Naive B cell (primary cell): ENCODE measurements around the gene FN3K. TPM values are rescaled to one million over a fixed set of nuclear protein-coding genes. Genes with fewer than 3 reads are reported as not detected.
A peak's percentile ranks its signal among the peaks of the same experiment; 100 is the strongest.

Source experiments
- ATAC-seq, 2 donors: fragments of 150-1000 bp; cut with Tn5 transposase; 2 replicates each; pipeline ENCODE4 v1.10.0; 2021; ENCODE audit warnings: low read depth in 2 of 2, mild to moderate bottlenecking in 2 of 2, moderate library complexity in 2 of 2
- DNase-seq: peaks from one replicate; pipeline ENCODE4 v3.0.0; 2022
- H3K27ac Mint-ChIP-seq, 6 donors: one replicate each; pipeline ENCODE4 v1.8.0; 2020 to 2022; ENCODE audit warnings: mild to moderate bottlenecking in 6 of 6, mixed read lengths in 6 of 6, moderate library complexity in 5 of 6, inconsistent platforms in 2 of 6
- H3K27me3 Mint-ChIP-seq, 3 donors: one replicate each; pipeline ENCODE4 v1.8.0; 2021 to 2022; ENCODE audit warnings: mixed read lengths in 3 of 3, mild to moderate bottlenecking in 1 of 3
- H3K36me3 Mint-ChIP-seq, 2 donors: one replicate each; pipeline ENCODE4 v1.8.0; 2020 to 2022; ENCODE audit warnings: mixed read lengths in 2 of 2, inconsistent platforms in 1 of 2, mild to moderate bottlenecking in 1 of 2
- H3K4me1 Mint-ChIP-seq, 3 donors: one replicate each; pipeline ENCODE4 v1.8.0; 2020 to 2022; ENCODE audit warnings: mixed read lengths in 3 of 3, inconsistent platforms in 1 of 3, mild to moderate bottlenecking in 1 of 3, moderate library complexity in 1 of 3
- H3K4me3 Mint-ChIP-seq, 8 donors: one replicate each; pipeline ENCODE4 v1.8.0; 2020 to 2022; ENCODE audit warnings: mild to moderate bottlenecking in 8 of 8, mixed read lengths in 8 of 8, moderate library complexity in 8 of 8, inconsistent platforms in 2 of 8
- H3K9me3 Mint-ChIP-seq, 7 donors: one replicate each; pipeline ENCODE4 v1.8.0; 2020 to 2022; ENCODE audit warnings: mixed read lengths in 7 of 7, mild to moderate bottlenecking in 5 of 7, inconsistent platforms in 2 of 7, moderate library complexity in 1 of 7
- polyA plus RNA-seq, 6 donors: library from polyadenylated mRNA; unstranded; fragments of 300-500 nt; fragmentation: Illumina TruSeq; gene quantifications; one replicate each; pipeline ENCODE4 v1.2.3, GENCODE V29; 2021; ENCODE audit warnings: low read depth in 6 of 6

The FN3K gene
- polyA plus RNA-seq, 6 donors from 2014 or later = not detected

- ATAC-seq = no peak
Measured at GRCh38 chr17:82789051-82789592, 53.7 kb downstream of the FN3K start.

GRCh38 chr17:82789806-82790205 is 54.4 kb downstream of the FN3K start:
- peaks cover 6 to 11% (median 6%) of the 10 kb centered on the region in 3 donors for H3K4me1 Mint-ChIP-seq

More at GRCh38 chr17:82789051-82789592, 53.7 kb downstream of the FN3K start:
- Mint-ChIP-seq H3K9me3 (no peaks in the 10 kb centered on the region), H3K27ac (peak overlapping the region in 1 of 6 donors; percentile 49), H3K27me3 (no peaks in the 10 kb centered on the region), H3K36me3 (no peaks in the 10 kb centered on the region), H3K4me1 (peaks cover 6 to 11% (median 6%) of the 10 kb centered on the region in 3 donors), H3K4me3 (no peak overlapping the region)
- DNase-seq = no peak

GRCh38 chr17:82790391-82790790 is 55.0 kb downstream of the FN3K start:
- H3K27ac Mint-ChIP-seq = peak overlapping the region in 1 of 6 donors; percentile 52
- H3K27me3 Mint-ChIP-seq = no peaks in the 10 kb centered on the region
- ATAC-seq (no peak), DNase-seq (no peak)
- no peaks in the 10 kb centered on the region for H3K36me3 Mint-ChIP-seq
- no peaks in the 10 kb centered on the region for H3K9me3 Mint-ChIP-seq
- no peak overlapping the region for H3K4me3 Mint-ChIP-seq
- peaks cover 6 to 11% (median 6%) of the 10 kb centered on the region in 3 donors for H3K4me1 Mint-ChIP-seq

More at GRCh38 chr17:82789806-82790205, 54.4 kb downstream of the FN3K start:
- Mint-ChIP-seq H3K27ac (no peak overlapping the region), H3K27me3 (no peaks in the 10 kb centered on the region), H3K9me3 (no peaks in the 10 kb centered on the region), H3K36me3 (no peaks in the 10 kb centered on the region), H3K4me3 (no peak overlapping the region)
- ATAC-seq (no peak), DNase-seq (no peak)

GRCh38 chr17:82791532-82791931 is 56.1 kb downstream of the FN3K start:
- no peaks in the 10 kb centered on the region for H3K36me3 Mint-ChIP-seq
- no peak overlapping the region for H3K4me3 Mint-ChIP-seq
- peaks cover 6 to 11% (median 6%) of the 10 kb centered on the region in 3 donors for H3K4me1 Mint-ChIP-seq
- H3K27me3 Mint-ChIP-seq = no peaks in the 10 kb centered on the region
- no peak for DNase-seq
- no peak for ATAC-seq
- H3K27ac Mint-ChIP-seq = no peak overlapping the region
- no peaks in the 10 kb centered on the region for H3K9me3 Mint-ChIP-seq

GRCh38 chr17:82793974-82794630 is 58.7 kb downstream of the FN3K start:
- no peaks in the 10 kb centered on the region for H3K9me3 Mint-ChIP-seq
- no peak overlapping the region for H3K27ac Mint-ChIP-seq
- ATAC-seq (no peak), DNase-seq (no peak)
- no peak overlapping the region for H3K4me3 Mint-ChIP-seq
- H3K36me3 Mint-ChIP-seq = no peaks in the 10 kb centered on the region
- peaks cover 0 to 7% (median 0%) of the 10 kb centered on the region in 3 donors for H3K4me1 Mint-ChIP-seq
- H3K27me3 Mint-ChIP-seq = no peaks in the 10 kb centered on the region

- Mint-ChIP-seq H3K36me3 (no peaks in the 10 kb centered on the region), H3K4me3 (no peak overlapping the region), H3K9me3 (no peaks in the 10 kb centered on the region), H3K27ac (peak overlapping the region in 1 of 6 donors; percentile 15), H3K4me1 (peaks cover 0 to 7% (median 0%) of the 10 kb centered on the region in 3 donors), H3K27me3 (no peaks in the 10 kb centered on the region)
- DNase-seq (no peak), ATAC-seq (no peak)
Measured at GRCh38 chr17:82794781-82795482, 59.5 kb downstream of the FN3K start.

- H3K4me1 Mint-ChIP-seq = peaks cover 0 to 5% (median 0%) of the 10 kb centered on the region in 3 donors
- H3K9me3 Mint-ChIP-seq = no peaks in the 10 kb centered on the region
- ATAC-seq (no peak), DNase-seq (no peak)
- no peak overlapping the region for H3K27ac Mint-ChIP-seq
- no peaks in the 10 kb centered on the region for H3K36me3 Mint-ChIP-seq
- H3K27me3 Mint-ChIP-seq = no peaks in the 10 kb centered on the region
- no peak overlapping the region for H3K4me3 Mint-ChIP-seq
Measured at GRCh38 chr17:82795615-82796014, 60.2 kb downstream of the FN3K start.

- DNase-seq (no peak), ATAC-seq (no peak)
- peak overlapping the region in 1 of 6 donors; percentile 41 for H3K27ac Mint-ChIP-seq
- peaks cover 0 to 7% (median 4%) of the 10 kb centered on the region in 3 donors for H3K4me1 Mint-ChIP-seq
- peaks cover 4 to 10% of the 10 kb centered on the region in 2 donors for H3K36me3 Mint-ChIP-seq
- peaks cover 0 to 6% (median 1%) of the 10 kb centered on the region in 7 donors for H3K9me3 Mint-ChIP-seq
- no peak overlapping the region for H3K4me3 Mint-ChIP-seq
- H3K27me3 Mint-ChIP-seq = no peaks in the 10 kb centered on the region
Measured at GRCh38 chr17:82797061-82797460, 61.6 kb downstream of the FN3K start.

- peaks cover 0 to 6% (median 1%) of the 10 kb centered on the region in 7 donors for H3K9me3 Mint-ChIP-seq
- peaks cover 0 to 17% (median 10%) of the 10 kb centered on the region in 3 donors for H3K4me1 Mint-ChIP-seq
- H3K4me3 Mint-ChIP-seq = no peak overlapping the region
- no peak overlapping the region for H3K27ac Mint-ChIP-seq
- ATAC-seq (no peak), DNase-seq (no peak)
- peaks cover 9 to 10% of the 10 kb centered on the region in 2 donors for H3K36me3 Mint-ChIP-seq
- no peaks in the 10 kb centered on the region for H3K27me3 Mint-ChIP-seq
Measured at GRCh38 chr17:82798752-82799151, 63.3 kb downstream of the FN3K start.

GRCh38 chr17:82799591-82799990 is 64.2 kb downstream of the FN3K start:
- no peak for DNase-seq
- H3K4me1 Mint-ChIP-seq = peaks cover 0 to 17% (median 10%) of the 10 kb centered on the region in 3 donors
- H3K36me3 Mint-ChIP-seq = peaks cover 9 to 10% of the 10 kb centered on the region in 2 donors
- no peak for ATAC-seq
- H3K27ac Mint-ChIP-seq = no peak overlapping the region
- H3K9me3 Mint-ChIP-seq = peaks cover 0 to 6% (median 1%) of the 10 kb centered on the region in 7 donors
- no peaks in the 10 kb centered on the region for H3K27me3 Mint-ChIP-seq
- no peak overlapping the region for H3K4me3 Mint-ChIP-seq

Other genes starting within 250 kb of the FN3K start
- 1 to 10 TPM; 2.5 to 6.0 (median 4.4) TPM for gene FOXK2, start 215.9 kb upstream of the FN3K start, polyA plus RNA-seq
- gene WDR45B, start 87.2 kb upstream of the FN3K start, polyA plus RNA-seq = 10 to 100 TPM; 37.9 to 77.8 (median 47.4) TPM
- gene RAB40B, start 36.9 kb upstream of the FN3K start, polyA plus RNA-seq = 1 to 10 TPM; 1.2 to 3.0 (median 2.3) TPM
- 10 to 100 TPM; 20.0 to 27.7 (median 25.8) TPM for gene FN3KRP, start 18.9 kb upstream of the FN3K start, polyA plus RNA-seq
- gene TBCD, start 16.4 kb downstream of the FN3K start, polyA plus RNA-seq = 10 to 100 TPM; 23.6 to 34.7 (median 27.5) TPM
- under 1 TPM in 1 of 6 donors, not detected in 5; 0.12 TPM for gene ZNF750, start 104.4 kb downstream of the FN3K start, polyA plus RNA-seq